Keratinocyte (primary cell): ENCODE results near the gene IFNL4. TPM values are rescaled to one million over a fixed set of nuclear protein-coding genes. Genes with fewer than 3 reads are reported as not detected.

Experiments used
- DNase-seq: peaks from one replicate; pipeline ENCODE4 v3.0.0-alpha.2; 2011; ENCODE audit warnings: low read depth, missing footprints, low spot score
- FAIRE-seq: peaks from 2 replicates; lab custom pipeline; 2011; peaks lifted over from hg19 to GRCh38; lab: Jason Lieb, UNC
- H2AFZ ChIP-seq: 2 replicates; pipeline ENCODE4 v1.6.0; 2012; ENCODE audit warnings: low read length, control low read depth, inconsistent platforms; ENCODE audit not compliant: control insufficient read depth
- H3K27ac ChIP-seq: 2 replicates; pipeline ENCODE4 v1.5.1; 2011; ENCODE audit warnings: low read length; ENCODE audit not compliant: control insufficient read depth, insufficient read depth
- H3K27me3 ChIP-seq: 3 replicates; pipeline ENCODE4 v1.6.0; 2011; ENCODE audit warnings: low read length; ENCODE audit not compliant: control insufficient read depth, insufficient read depth; ENCODE audit errors: extremely low read depth
- H3K36me3 ChIP-seq, 2 experiments: 2 replicates in 1 of 2; 3 replicates in 1 of 2; pipeline ENCODE4 v1.5.1; 2011; ENCODE audit warnings: low read length in 2 of 2, mild to moderate bottlenecking in 1 of 2; ENCODE audit not compliant: control insufficient read depth in 2 of 2, insufficient read depth in 2 of 2; ENCODE audit errors: extremely low read depth in 1 of 2
- H3K4me1 ChIP-seq: 3 replicates; pipeline ENCODE4 v1.5.1; 2011; ENCODE audit warnings: low read length; ENCODE audit not compliant: control insufficient read depth, insufficient read depth; ENCODE audit errors: extremely low read depth
- H3K4me2 ChIP-seq: 3 replicates; pipeline ENCODE4 v1.6.0; 2011; ENCODE audit warnings: low read depth, low read length; ENCODE audit not compliant: control insufficient read depth, insufficient read depth; ENCODE audit errors: extremely low read depth
- H3K4me3 ChIP-seq, 3 experiments: fragments of 200-600 bp in 1 of 3; sonication (generic) in 1 of 3; 2 replicates in 2 of 3; 3 replicates in 1 of 3; pipeline ENCODE4 v1.5.1; 2011 to 2016; ENCODE audit warnings: low read length in 3 of 3, mild to moderate bottlenecking in 3 of 3, control low read depth in 2 of 3, inconsistent platforms in 1 of 3, low read depth in 1 of 3, mixed read lengths in 1 of 3, mixed run types in 1 of 3, moderate library complexity in 1 of 3; ENCODE audit not compliant: control insufficient read depth in 2 of 3, insufficient read depth in 2 of 3; ENCODE audit errors: extremely low read depth in 1 of 3
- H3K79me2 ChIP-seq: 2 replicates; pipeline ENCODE4 v1.6.0; 2012; ENCODE audit warnings: low read length; ENCODE audit not compliant: control insufficient read depth, insufficient read depth
- H3K9ac ChIP-seq: 3 replicates; pipeline ENCODE4 v1.6.0; 2011; ENCODE audit warnings: low read length; ENCODE audit not compliant: control insufficient read depth, insufficient read depth; ENCODE audit errors: extremely low read depth
- H3K9me1 ChIP-seq: 3 replicates; pipeline ENCODE4 v1.6.0; 2011; ENCODE audit warnings: low read length; ENCODE audit not compliant: control insufficient read depth, insufficient read depth; ENCODE audit errors: extremely low read depth
- H3K9me3 ChIP-seq: 2 replicates; pipeline ENCODE4 v1.5.1; 2012; ENCODE audit warnings: low read depth, low read length; ENCODE audit not compliant: control insufficient read depth
- H4K20me1 ChIP-seq: 3 replicates; pipeline ENCODE4 v1.6.0; 2011; ENCODE audit warnings: low read length; ENCODE audit not compliant: control insufficient read depth, insufficient read depth; ENCODE audit errors: extremely low read depth
- EZH2 ChIP-seq: IDR thresholded peaks from one replicate; pipeline ENCODE4 v1.6.1; 2012; ENCODE audit warnings: inconsistent platforms, mild to moderate bottlenecking, low read length, moderate library complexity
- dilution Hi-C: fragments of 300-500 bp; cut with MboI; formaldehyde crosslinking; loops from one replicate; pipeline ENCODE4 v1.7.0; 2020; ENCODE audit warnings: low sequenced_read_pairs; ENCODE audit not compliant: extremely low pct_ligation_motif_present
- polyA plus RNA-seq, 5 experiments: library from polyadenylated mRNA; depleted of rRNA in 3 of 5; stranded (reverse) in 3 of 5; stranded (forward) in 1 of 5; unstranded in 1 of 5; fragments of >200 nt; gene quantifications; 1 replicate in 1 of 5; 2 replicates in 3 of 5; 3 replicates in 1 of 5; pipeline versions ENCODE4 v1.2.1 to v1.2.3, GENCODE V29; 2011 to 2012; ENCODE audit warnings: missing spikeins in 2 of 5, low read depth in 1 of 5, low replicate concordance in 1 of 5
- TF ChIP-seq, protein P1 (sequence below), 3 experiments: IDR thresholded peaks in 1 of 3; conservative IDR thresholded peaks in 1 of 3; optimal IDR thresholded peaks in 1 of 3; 2 replicates in 2 of 3; 3 replicates in 1 of 3; pipeline versions ENCODE3 to v1.5.1; 2011; ENCODE audit warnings: low read length in 3 of 3, mild to moderate bottlenecking in 3 of 3, moderate library complexity in 2 of 3, control low read depth in 1 of 3, inconsistent platforms in 1 of 3; ENCODE audit not compliant: insufficient read depth in 2 of 3; ENCODE audit errors: extremely low read depth in 1 of 3

The IFNL4 gene
- polyA plus RNA-seq, 1 donor (not counting 4 experiments of a cell fraction or from before 2014, with no cell fraction given) = not detected

GRCh38 chr19:39263912-39264305 is 15.3 kb upstream of the IFNL4 start:
- Histone ChIP-seq H3K4me3 (no peak overlapping the region), H4K20me1 (no peaks in the 10 kb centered on the region), H3K27me3 (peaks cover 30% of the 10 kb centered on the region), H3K4me2 (no peak overlapping the region), H3K79me2 (no peaks in the 10 kb centered on the region), H2AFZ (no peak overlapping the region), H3K9ac (no peak overlapping the region), H3K9me1 (no peaks in the 10 kb centered on the region), H3K9me3 (no peaks in the 10 kb centered on the region), H3K36me3 (no peaks in the 10 kb centered on the region), H3K27ac (no peak overlapping the region), H3K4me1 (no peaks in the 10 kb centered on the region)
- no peak for FAIRE-seq
- DNase-seq = no peak
- dilution Hi-C loops = no loop called here
- no peak for TF ChIP-seq EZH2
- TF ChIP-seq, protein P1, sequence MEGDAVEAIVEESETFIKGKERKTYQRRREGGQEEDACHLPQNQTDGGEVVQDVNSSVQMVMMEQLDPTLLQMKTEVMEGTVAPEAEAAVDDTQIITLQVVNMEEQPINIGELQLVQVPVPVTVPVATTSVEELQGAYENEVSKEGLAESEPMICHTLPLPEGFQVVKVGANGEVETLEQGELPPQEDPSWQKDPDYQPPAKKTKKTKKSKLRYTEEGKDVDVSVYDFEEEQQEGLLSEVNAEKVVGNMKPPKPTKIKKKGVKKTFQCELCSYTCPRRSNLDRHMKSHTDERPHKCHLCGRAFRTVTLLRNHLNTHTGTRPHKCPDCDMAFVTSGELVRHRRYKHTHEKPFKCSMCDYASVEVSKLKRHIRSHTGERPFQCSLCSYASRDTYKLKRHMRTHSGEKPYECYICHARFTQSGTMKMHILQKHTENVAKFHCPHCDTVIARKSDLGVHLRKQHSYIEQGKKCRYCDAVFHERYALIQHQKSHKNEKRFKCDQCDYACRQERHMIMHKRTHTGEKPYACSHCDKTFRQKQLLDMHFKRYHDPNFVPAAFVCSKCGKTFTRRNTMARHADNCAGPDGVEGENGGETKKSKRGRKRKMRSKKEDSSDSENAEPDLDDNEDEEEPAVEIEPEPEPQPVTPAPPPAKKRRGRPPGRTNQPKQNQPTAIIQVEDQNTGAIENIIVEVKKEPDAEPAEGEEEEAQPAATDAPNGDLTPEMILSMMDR (optimal IDR thresholded peaks at IDR 0.05 in 1 of 3, IDR thresholded peaks at IDR 0.05 in 1 of 3, conservative IDR thresholded peaks at IDR 0.05 in 1 of 3; ENCODE audit: extremely low read depth in 1 of 3, insufficient read depth in 2 of 3, low read length in 3 of 3) = no peak

DNA sequence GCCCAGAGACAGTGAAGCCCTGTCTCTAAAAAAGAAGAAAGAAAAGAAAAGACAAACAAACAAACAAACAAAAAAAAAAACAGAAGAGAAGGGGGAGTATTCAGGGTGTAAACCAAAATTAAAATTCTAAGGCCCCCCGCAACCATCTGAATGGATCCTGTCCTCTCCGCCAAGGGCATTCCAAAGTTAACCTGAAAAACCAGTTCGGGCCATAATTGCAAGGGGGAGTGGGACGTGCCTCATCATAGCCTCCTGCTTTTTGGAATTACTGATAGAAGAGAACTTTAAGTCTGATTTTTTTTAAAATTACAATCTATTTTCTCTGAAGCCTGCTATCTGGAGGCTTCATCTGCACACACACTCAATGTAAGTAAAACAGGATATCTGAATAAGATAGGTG is 13.8 kb upstream of the IFNL4 start:
- Histone ChIP-seq H3K27ac (no peak overlapping the region), H3K9ac (no peak overlapping the region), H3K4me3 (no peak overlapping the region), H3K27me3 (peaks cover 30% of the 10 kb centered on the region), H3K36me3 (no peaks in the 10 kb centered on the region), H3K9me3 (no peaks in the 10 kb centered on the region), H3K79me2 (no peaks in the 10 kb centered on the region), H2AFZ (no peak overlapping the region), H3K4me1 (no peaks in the 10 kb centered on the region), H4K20me1 (no peaks in the 10 kb centered on the region), H3K4me2 (no peak overlapping the region), H3K9me1 (no peaks in the 10 kb centered on the region)
- DNase-seq (no peak), FAIRE-seq (no peak)
- dilution Hi-C loops = no loop called here
- TF ChIP-seq EZH2 = no peak
- TF ChIP-seq, protein P1 (optimal IDR thresholded peaks at IDR 0.05 in 1 of 3, IDR thresholded peaks at IDR 0.05 in 1 of 3, conservative IDR thresholded peaks at IDR 0.05 in 1 of 3; ENCODE audit: extremely low read depth in 1 of 3, insufficient read depth in 2 of 3, low read length in 3 of 3) = no peak
